Activated naive CD8-positive, alpha-beta T cell treated with anti-CD3 and anti-CD28 coated beads, Interleukin-2, amount 50 U/mL, for 24 hours (primary cell): ENCODE measurements around the gene OTOG.
A peak's percentile ranks its signal among the peaks of the same experiment; 100 is the strongest.

ENCODE experiments used
- ATAC-seq: fragments of 150-1000 bp; cut with Tn5 transposase; one replicate; pipeline ENCODE4 v1.10.0; 2021
- DNase-seq: peaks from one replicate; pipeline ENCODE4 v3.0.0; 2021
- H3K27ac Mint-ChIP-seq: one replicate; pipeline ENCODE4 v1.8.0; 2021; ENCODE audit warnings: mild to moderate bottlenecking, mixed read lengths
- H3K27me3 Mint-ChIP-seq: one replicate; pipeline ENCODE4 v1.8.0; 2021; ENCODE audit warnings: mixed read lengths
- H3K36me3 Mint-ChIP-seq: one replicate; pipeline ENCODE4 v1.8.0; 2021; ENCODE audit warnings: low read depth, mixed read lengths
- H3K4me1 Mint-ChIP-seq: one replicate; pipeline ENCODE4 v1.8.0; 2021; ENCODE audit warnings: mixed read lengths
- H3K4me3 Mint-ChIP-seq: one replicate; pipeline ENCODE4 v1.8.0; 2021; ENCODE audit warnings: mild to moderate bottlenecking, moderate library complexity, mixed read lengths
- H3K9me3 Mint-ChIP-seq: one replicate; pipeline ENCODE4 v1.8.0; 2021; ENCODE audit warnings: mixed read lengths

The OTOG gene

GRCh38 chr11:17687946-17688670 is 141.0 kb downstream of the OTOG start:
- Mint-ChIP-seq H3K27ac (no peak overlapping the region), H3K36me3 (no peaks in the 10 kb centered on the region), H3K9me3 (no peaks in the 10 kb centered on the region), H3K27me3 (peaks cover 16% of the 10 kb centered on the region), H3K4me3 (no peak overlapping the region), H3K4me1 (no peaks in the 10 kb centered on the region)
- DNase-seq (no peak), ATAC-seq (no peak)

DNA sequence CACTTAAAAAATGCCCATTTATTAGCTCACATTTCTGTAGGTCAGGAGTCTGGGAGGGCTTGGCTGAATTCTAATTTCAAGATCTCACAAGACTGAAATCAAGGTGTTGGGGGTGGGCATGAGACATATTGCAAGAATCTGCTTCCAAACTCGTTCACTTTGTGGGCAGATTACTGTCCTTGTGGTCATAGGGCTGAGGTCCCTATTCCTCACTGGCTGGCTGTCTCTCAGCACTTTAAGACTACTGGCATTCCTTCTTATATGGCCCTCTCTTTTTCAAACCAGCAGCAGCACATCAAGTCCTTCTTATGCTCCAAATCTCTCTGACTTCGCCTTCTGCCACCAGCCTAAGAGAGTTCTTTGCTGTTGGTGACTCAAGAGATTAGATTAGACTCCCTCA is 144.5 kb downstream of the OTOG start:
- ATAC-seq: no peak
- Mint-ChIP-seq H3K9me3 (no peaks in the 10 kb centered on the region), H3K4me1 (no peaks in the 10 kb centered on the region), H3K4me3 (no peak overlapping the region), H3K27me3 (peaks cover 39% of the 10 kb centered on the region), H3K27ac (no peak overlapping the region), H3K36me3 (no peaks in the 10 kb centered on the region)
- DNase-seq: no peak

DNA sequence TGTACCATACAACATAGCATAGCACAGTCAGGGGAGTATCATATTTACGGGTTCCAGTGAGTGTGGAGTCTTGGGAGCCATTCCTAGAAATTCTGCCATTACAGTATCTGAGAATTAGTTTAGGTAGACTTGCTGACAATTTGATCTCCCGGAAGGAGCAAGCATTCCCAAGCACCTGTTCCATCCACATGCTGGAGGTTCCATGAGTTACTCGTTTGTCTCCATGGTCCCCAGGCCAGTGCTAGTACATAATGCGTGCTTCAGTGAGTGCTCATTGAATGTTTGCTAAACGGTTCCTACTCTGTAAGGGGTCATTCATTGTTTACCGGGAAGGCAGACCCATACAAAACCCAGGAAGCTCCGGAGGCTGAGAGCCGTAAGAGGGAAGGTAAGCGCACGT is 144.9 kb downstream of the OTOG start:
- H3K27me3 Mint-ChIP-seq: peaks cover 43% of the 10 kb centered on the region
- DNase-seq: no peak
- no peak for ATAC-seq
- no peaks in the 10 kb centered on the region for H3K36me3 Mint-ChIP-seq
- no peaks in the 10 kb centered on the region for H3K9me3 Mint-ChIP-seq
- no peaks in the 10 kb centered on the region for H3K4me1 Mint-ChIP-seq
- H3K4me3 Mint-ChIP-seq: no peak overlapping the region
- H3K27ac Mint-ChIP-seq: no peak overlapping the region

DNA sequence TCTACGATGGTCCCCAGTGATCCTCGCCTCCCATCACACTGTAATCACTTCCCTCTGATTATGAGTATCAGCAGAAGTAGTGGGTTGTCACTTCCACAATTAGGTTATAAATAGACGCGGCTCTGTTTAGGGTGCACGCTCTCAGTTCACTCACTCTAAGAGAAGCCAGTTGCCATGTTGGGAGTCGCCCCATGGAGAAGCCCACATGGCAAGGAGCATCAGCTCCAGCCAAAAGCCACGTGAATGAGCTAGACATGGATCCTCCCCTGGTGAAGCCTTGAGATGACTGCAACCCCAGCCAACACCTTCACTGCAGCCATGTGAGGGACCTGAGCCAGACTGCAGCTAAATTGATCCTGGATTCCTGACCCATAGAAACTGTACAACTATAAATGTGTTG is 145.9 kb downstream of the OTOG start:
- no peak overlapping the region for H3K27ac Mint-ChIP-seq
- no peaks in the 10 kb centered on the region for H3K4me1 Mint-ChIP-seq
- H3K9me3 Mint-ChIP-seq: no peaks in the 10 kb centered on the region
- no peak overlapping the region for H3K4me3 Mint-ChIP-seq
- ATAC-seq (no peak), DNase-seq (no peak)
- peaks cover 47% of the 10 kb centered on the region for H3K27me3 Mint-ChIP-seq
- H3K36me3 Mint-ChIP-seq: no peaks in the 10 kb centered on the region

DNA sequence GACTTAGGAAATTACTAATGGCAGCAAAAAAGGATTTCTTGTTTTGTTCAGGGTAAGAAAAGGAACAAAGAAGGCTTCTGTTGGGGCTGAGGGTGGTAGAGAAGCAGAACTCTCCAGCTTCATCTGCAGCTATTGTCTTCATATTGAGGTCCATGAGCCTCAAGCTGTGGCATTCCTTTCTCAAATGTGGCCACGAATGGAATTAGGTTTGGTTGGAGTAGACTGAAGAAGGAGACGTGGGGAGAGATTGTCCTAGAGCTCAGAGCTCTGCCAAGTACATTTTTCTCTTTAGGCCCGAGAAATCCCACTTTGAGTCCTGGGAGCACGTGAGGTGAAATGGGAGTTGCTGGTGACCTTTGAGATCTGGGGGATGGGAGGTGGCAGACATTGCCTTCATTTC is 146.5 kb downstream of the OTOG start:
- Mint-ChIP-seq H3K9me3 (no peaks in the 10 kb centered on the region), H3K4me3 (no peak overlapping the region), H3K27me3 (peaks cover 50% of the 10 kb centered on the region), H3K4me1 (no peaks in the 10 kb centered on the region), H3K36me3 (no peaks in the 10 kb centered on the region), H3K27ac (no peak overlapping the region)
- no peak for ATAC-seq
- no peak for DNase-seq

DNA sequence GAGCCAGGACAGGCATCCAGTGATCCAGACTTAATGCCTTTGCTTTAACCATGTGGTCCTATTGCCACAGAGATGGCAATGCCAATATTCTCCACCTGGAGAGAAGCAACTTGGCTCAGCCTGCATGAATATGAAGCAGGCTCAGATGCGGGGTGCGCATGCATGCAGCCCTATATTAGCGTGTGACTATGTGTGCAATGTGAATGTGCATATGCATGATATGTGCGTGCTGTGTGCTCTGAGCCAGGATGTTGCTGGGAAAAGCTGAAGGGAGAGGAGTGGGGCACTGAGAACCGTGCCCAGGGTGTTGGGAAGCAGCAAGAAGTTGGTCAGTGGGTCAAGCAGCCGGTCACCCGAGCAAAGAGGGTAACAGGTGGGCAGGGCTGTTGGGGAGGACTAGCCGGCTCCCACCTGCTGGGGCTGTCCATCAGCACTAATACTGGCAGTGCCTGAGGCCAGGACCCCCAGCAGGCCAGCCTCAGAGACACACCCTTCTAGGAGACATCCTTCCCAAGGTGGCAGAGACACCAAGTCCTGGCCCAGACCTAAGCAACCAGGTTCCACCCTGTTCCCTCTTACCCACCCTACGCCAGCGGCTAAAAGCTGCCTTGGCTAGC is 147.5 kb downstream of the OTOG start:
- H3K4me1 Mint-ChIP-seq: no peaks in the 10 kb centered on the region
- ATAC-seq (no peak), DNase-seq (no peak)
- no peaks in the 10 kb centered on the region for H3K36me3 Mint-ChIP-seq
- H3K27ac Mint-ChIP-seq: no peak overlapping the region
- no peak overlapping the region for H3K4me3 Mint-ChIP-seq
- H3K9me3 Mint-ChIP-seq: no peaks in the 10 kb centered on the region
- H3K27me3 Mint-ChIP-seq: peaks cover 50% of the 10 kb centered on the region

GRCh38 chr11:17695454-17696441 is 148.7 kb downstream of the OTOG start:
- ATAC-seq (peak; percentile 13), DNase-seq (no peak)
- Mint-ChIP-seq H3K9me3 (no peaks in the 10 kb centered on the region), H3K4me3 (no peak overlapping the region), H3K4me1 (no peaks in the 10 kb centered on the region), H3K36me3 (no peaks in the 10 kb centered on the region), H3K27me3 (peaks cover 50% of the 10 kb centered on the region), H3K27ac (no peak overlapping the region)

GRCh38 chr11:17696741-17697140 is 149.7 kb downstream of the OTOG start:
- Mint-ChIP-seq H3K4me3 (no peak overlapping the region), H3K36me3 (no peaks in the 10 kb centered on the region), H3K27me3 (peaks cover 44% of the 10 kb centered on the region), H3K9me3 (no peaks in the 10 kb centered on the region), H3K4me1 (no peaks in the 10 kb centered on the region), H3K27ac (no peak overlapping the region)
- DNase-seq (no peak), ATAC-seq (no peak)
